HepG2 (cell line): ENCODE results near the gene RB1. TPM values are rescaled to one million over a fixed set of nuclear protein-coding genes. Genes with fewer than 3 reads are reported as not detected.

Experiments
- ATF1 ChIP-seq: IDR thresholded peaks from 2 replicates; pipeline ENCODE4 v1.6.1; 2016; ENCODE audit warnings: mild to moderate bottlenecking, control low read depth
- ATF6 ChIP-seq: sonication (generic); formaldehyde crosslinking; conservative IDR thresholded peaks from 2 replicates; pipeline ENCODE4 v1.4.0; 2020; ENCODE audit warnings: missing genetic modification reagents
- HES4 ChIP-seq: sonication (generic); formaldehyde crosslinking; IDR thresholded peaks from 2 replicates; pipeline ENCODE4 v1.9.0; 2021; ENCODE audit warnings: mild to moderate bottlenecking, missing genetic modification reagents, borderline replicate concordance
- RFX5 ChIP-seq: IDR thresholded peaks from 2 replicates; pipeline ENCODE4 v1.6.1; 2011; ENCODE audit warnings: low read depth, low read length, improper control_type of control experiment
- YY1 ChIP-seq: IDR thresholded peaks from 2 replicates; pipeline ENCODE4 v1.6.1; 2011; ENCODE audit warnings: low read length, low read depth, moderate library complexity, mild to moderate bottlenecking; ENCODE audit not compliant: insufficient read depth, insufficient replicate concordance
- ZBTB7A ChIP-seq: sonication (generic); formaldehyde crosslinking; IDR thresholded peaks from 2 replicates; pipeline ENCODE4 v1.8.0; 2022; ENCODE audit warnings: mild to moderate bottlenecking, missing genetic modification reagents
- ZNF660 ChIP-seq: sonication (generic); formaldehyde crosslinking; IDR thresholded peaks from 2 replicates; pipeline ENCODE4 v1.5.1; 2020; ENCODE audit warnings: mild to moderate bottlenecking, low read depth, missing genetic modification reagents, borderline replicate concordance
- ZNF879 ChIP-seq: sonication (generic); formaldehyde crosslinking; IDR thresholded peaks from 2 replicates; pipeline ENCODE4 v1.8.1; 2023; ENCODE audit warnings: missing genetic modification reagents
- polyA plus RNA-seq, 8 experiments: library from polyadenylated mRNA; depleted of rRNA in 3 of 8; stranded (reverse) in 7 of 8; unstranded in 1 of 8; fragments of >200 nt; fragmentation: Illumina TruSeq in 4 of 8; extraction: Trizol in 4 of 8; gene quantifications; 2 replicates each; pipeline versions ENCODE4 v1.2.1 to v1.2.3, GENCODE V29; 2011 to 2016; ENCODE audit warnings: low read depth in 4 of 8, missing spikeins in 1 of 8, mixed read lengths in 1 of 8; ENCODE audit not compliant: insufficient read depth in 1 of 8
- total RNA-seq, 5 experiments: library from RNA; depleted of rRNA; stranded (reverse); fragments of >200 nt; fragmentation: Illumina TruSeq; extraction: Trizol; gene quantifications; 2 replicates each; pipeline ENCODE4 v1.2.3, GENCODE V29; 2016; ENCODE audit warnings: low read depth in 1 of 5
- TF ChIP-seq, protein P1 (sequence below): sonication (generic); formaldehyde crosslinking; IDR thresholded peaks from 2 replicates; pipeline ENCODE4 v1.4.0; 2020; ENCODE audit warnings: missing genetic modification reagents
- TF ChIP-seq, protein P2 (sequence below): sonication (generic); formaldehyde crosslinking; IDR thresholded peaks from 2 replicates; pipeline ENCODE4 v1.4.0; 2020; ENCODE audit warnings: missing genetic modification reagents, mild to moderate bottlenecking, borderline replicate concordance

RB1 gene
- total and polyA plus RNA-seq, 2 of the 13 experiments (the other 11 are each of a cell fraction or from before 2014, with no cell fraction given), result 15.6 to 23.7 TPM

- TF ChIP-seq RFX5 (no peak), ATF6 (CRISPR knock-in tag) (no peak), ZNF879 (no peak), ZBTB7A (CRISPR knock-in tag) (no peak), ZNF660 (no peak), HES4 (CRISPR knock-in tag) (no peak), ATF1 (CRISPR knock-in tag) (no peak), YY1 (no peak)
- TF ChIP-seq, protein P1, sequence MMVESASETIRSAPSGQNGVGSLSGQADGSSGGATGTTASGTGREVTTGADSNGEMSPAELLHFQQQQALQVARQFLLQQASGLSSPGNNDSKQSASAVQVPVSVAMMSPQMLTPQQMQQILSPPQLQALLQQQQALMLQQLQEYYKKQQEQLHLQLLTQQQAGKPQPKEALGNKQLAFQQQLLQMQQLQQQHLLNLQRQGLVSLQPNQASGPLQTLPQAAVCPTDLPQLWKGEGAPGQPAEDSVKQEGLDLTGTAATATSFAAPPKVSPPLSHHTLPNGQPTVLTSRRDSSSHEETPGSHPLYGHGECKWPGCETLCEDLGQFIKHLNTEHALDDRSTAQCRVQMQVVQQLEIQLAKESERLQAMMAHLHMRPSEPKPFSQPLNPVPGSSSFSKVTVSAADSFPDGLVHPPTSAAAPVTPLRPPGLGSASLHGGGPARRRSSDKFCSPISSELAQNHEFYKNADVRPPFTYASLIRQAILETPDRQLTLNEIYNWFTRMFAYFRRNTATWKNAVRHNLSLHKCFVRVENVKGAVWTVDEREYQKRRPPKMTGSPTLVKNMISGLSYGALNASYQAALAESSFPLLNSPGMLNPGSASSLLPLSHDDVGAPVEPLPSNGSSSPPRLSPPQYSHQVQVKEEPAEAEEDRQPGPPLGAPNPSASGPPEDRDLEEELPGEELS, result no peak
- TF ChIP-seq, protein P2, sequence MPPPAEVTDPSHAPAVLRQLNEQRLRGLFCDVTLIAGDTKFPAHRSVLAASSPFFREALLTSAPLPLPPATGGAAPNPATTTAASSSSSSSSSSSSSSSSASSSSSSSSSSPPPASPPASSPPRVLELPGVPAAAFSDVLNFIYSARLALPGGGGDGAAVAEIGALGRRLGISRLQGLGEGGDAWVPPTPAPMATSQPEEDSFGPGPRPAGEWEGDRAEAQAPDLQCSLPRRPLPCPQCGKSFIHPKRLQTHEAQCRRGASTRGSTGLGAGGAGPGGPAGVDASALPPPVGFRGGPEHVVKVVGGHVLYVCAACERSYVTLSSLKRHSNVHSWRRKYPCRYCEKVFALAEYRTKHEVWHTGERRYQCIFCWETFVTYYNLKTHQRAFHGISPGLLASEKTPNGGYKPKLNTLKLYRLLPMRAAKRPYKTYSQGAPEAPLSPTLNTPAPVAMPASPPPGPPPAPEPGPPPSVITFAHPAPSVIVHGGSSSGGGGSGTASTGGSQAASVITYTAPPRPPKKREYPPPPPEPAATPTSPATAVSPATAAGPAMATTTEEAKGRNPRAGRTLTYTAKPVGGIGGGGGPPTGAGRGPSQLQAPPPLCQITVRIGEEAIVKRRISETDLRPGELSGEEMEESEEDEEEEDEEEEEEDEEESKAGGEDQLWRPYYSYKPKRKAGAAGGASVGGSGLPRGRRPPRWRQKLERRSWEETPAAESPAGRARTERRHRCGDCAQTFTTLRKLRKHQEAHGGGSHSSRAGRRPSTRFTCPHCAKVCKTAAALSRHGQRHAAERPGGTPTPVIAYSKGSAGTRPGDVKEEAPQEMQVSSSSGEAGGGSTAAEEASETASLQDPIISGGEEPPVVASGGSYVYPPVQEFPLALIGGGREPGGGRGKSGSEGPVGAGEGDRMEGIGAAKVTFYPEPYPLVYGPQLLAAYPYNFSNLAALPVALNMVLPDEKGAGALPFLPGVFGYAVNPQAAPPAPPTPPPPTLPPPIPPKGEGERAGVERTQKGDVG (CRISPR knock-in tag), result no peak
These were observed 106.6 kb downstream of the RB1 start (continued) for GRCh38 chr13:48410199-48410598.
